ENCODE measurements around the gene TNKS2. TPM values are rescaled to one million over a fixed set of nuclear protein-coding genes. Genes with fewer than 3 reads are reported as not detected.

TNKS2 gene
- total and polyA plus RNA-seq, 2 of the 13 experiments (the other 11 are each of a cell fraction or from before 2014, with no cell fraction given), result 15.2 to 19.4 TPM

GRCh38 chr10:91908337-91909116 lies 110.3 kb downstream of the TNKS2 start (continued):
- TF ChIP-seq ZNF691 (CRISPR knock-in tag; IDR thresholded peaks at IDR 0.05; ENCODE audit: borderline replicate concordance, low read depth), result no peak
- no peak for TF ChIP-seq KIAA2018 (CRISPR knock-in tag; IDR thresholded peaks at IDR 0.05; ENCODE audit: borderline replicate concordance)
- TF ChIP-seq DRAP1 (CRISPR knock-in tag; IDR thresholded peaks at IDR 0.05), result peak; percentile 77
- TF ChIP-seq MLX (CRISPR knock-in tag; IDR thresholded peaks at IDR 0.05), result no peak
- no peak for TF ChIP-seq KDM6A (CRISPR knock-in tag; IDR thresholded peaks at IDR 0.05; ENCODE audit: low read depth)
- peak; percentile 90 for TF ChIP-seq ZFY (CRISPR knock-in tag; IDR thresholded peaks at IDR 0.05)
- TF ChIP-seq SIN3A (IDR thresholded peaks at IDR 0.05; ENCODE audit: borderline replicate concordance, low read depth, low read length), result peak; percentile 27; the same call in 1 of the 2 replicates
- peak; percentile 24; the same call in 1 of the 2 replicates for TF ChIP-seq ZXDC (CRISPR knock-in tag; IDR thresholded peaks at IDR 0.05)
- TF ChIP-seq ZBTB2 (CRISPR knock-in tag; IDR thresholded peaks at IDR 0.05; ENCODE audit: low read depth), result peak; percentile 63
- TF ChIP-seq REXO4 (CRISPR knock-in tag; IDR thresholded peaks at IDR 0.05; ENCODE audit: borderline replicate concordance), result no peak
- TF ChIP-seq SUZ12 (IDR thresholded peaks at IDR 0.05; ENCODE audit: low read depth, low read length), result no peak
- TF ChIP-seq NFKBIZ (CRISPR knock-in tag; IDR thresholded peaks at IDR 0.05), result 0 out of 2 replicates have a peak, but pooled peaks have one; percentile 11
- no peak; the same call in 1 of the 2 replicates for TF ChIP-seq ISX (CRISPR knock-in tag; conservative IDR thresholded peaks at IDR 0.05)
- 0 out of 2 replicates have a peak, but pooled peaks have one; percentile 11 for TF ChIP-seq ZNF121 (CRISPR knock-in tag; IDR thresholded peaks at IDR 0.05)
